ENCODE data around the gene DLD. TPM values are rescaled to one million over a fixed set of nuclear protein-coding genes. Genes with fewer than 3 reads are reported as not detected.

Gene DLD
- total and polyA plus RNA-seq, 9 of the 15 experiments (the other 6 are each of a cell fraction or from before 2014, with no cell fraction given): 130 to 639 (median 247) TPM

- DNase-seq (ENCODE audit: extremely low read depth in 1 of 4, low spot score in 3 of 4) (no peak), ATAC-seq (no peak), FAIRE-seq (no peak)
- no peaks in the 10 kb centered on the region for H3K27me3 ChIP-seq (ENCODE audit: control insufficient read depth in 2 of 2, insufficient read depth in 2 of 2, low read length in 2 of 2)
- ChIA-PET CTCF (ENCODE audit: low intra/inter-chr PET ratio) (no interaction called here), POLR2A (interaction anchor here (2.1 kb wide), 1 partner anchor 11 kb away, joined by 7 read pairs; no protein-coding TSS in a partner anchor)
- TF ChIP-seq IRF2 (CRISPR knock-in tag; IDR thresholded peaks at IDR 0.05) (peak; percentile 75; the same call in 1 of the 2 replicates), ETS2 (tag; IDR thresholded peaks at IDR 0.05; ENCODE audit: borderline replicate concordance, poor library complexity, severe bottlenecking) (no peak), CBFB (CRISPR knock-in tag; IDR thresholded peaks at IDR 0.05) (0 out of 2 replicates have a peak, but pooled peaks have one; percentile 22)
- H3K9me1 ChIP-seq (ENCODE audit: control insufficient read depth, insufficient read depth, low read length): no peaks in the 10 kb centered on the region
- H3K4me3 ChIP-seq: no peak overlapping the region
- intact Hi-C loops (cut with micrococcal nuclease): no loop called here
- H4K20me1 ChIP-seq (replicated peaks; ENCODE audit: control insufficient read depth, insufficient read depth, low read length): no peaks in the 10 kb centered on the region
- no peak overlapping the region for H3K27ac ChIP-seq (ENCODE audit: extremely low read depth, low read depth, low read length)
- BruUV-seq (replicated peaks): no TSS peak
- no peaks in the 10 kb centered on the region for H3K4me1 ChIP-seq (replicated peaks in 1 of 2; ENCODE audit: control insufficient read depth in 2 of 2, insufficient read depth in 2 of 2, low read length in 2 of 2)
- H2AFZ ChIP-seq (ENCODE audit: low read depth, low read length): no peak overlapping the region
- H3K9ac ChIP-seq (ENCODE audit: insufficient read depth in 1 of 2, low read depth in 2 of 2, low read length in 2 of 2): no peak overlapping the region
- H3K36me3 ChIP-seq (ENCODE audit: control insufficient read depth, insufficient read depth, low read length): peaks cover 55% of the 10 kb centered on the region
- H3K9me3 ChIP-seq (replicated peaks; ENCODE audit: control insufficient read depth, insufficient read depth, low read depth, low read length): no peaks in the 10 kb centered on the region
- 90% methylated on average over 16 of the region's 16 CpGs for WGBS (ENCODE audit: insufficient coverage, low coverage, missing lambda C conversion rate)
- no peak overlapping the region for H3K4me2 ChIP-seq (ENCODE audit: insufficient read depth, low read length)
- H3K79me2 ChIP-seq (ENCODE audit: control insufficient read depth, insufficient read depth, low read length): no peaks in the 10 kb centered on the region
- in situ Hi-C loops (cut with MboI): no loop called here
Observed at GRCh38 chr7:107939573-107940489, 48.8 kb downstream of the DLD start.

- H3K4me3 ChIP-seq: no peak overlapping the region
- DNase-seq (ENCODE audit: extremely low read depth in 1 of 4, low spot score in 3 of 4): no peak
- no TSS peak for BruUV-seq (replicated peaks)
- no peaks in the 10 kb centered on the region for H4K20me1 ChIP-seq (replicated peaks; ENCODE audit: control insufficient read depth, insufficient read depth, low read length)
- in situ Hi-C loops (cut with MboI): no loop called here
- no peak for FAIRE-seq
- H3K4me1 ChIP-seq (replicated peaks in 1 of 2; ENCODE audit: control insufficient read depth in 2 of 2, insufficient read depth in 2 of 2, low read length in 2 of 2): no peaks in the 10 kb centered on the region
- no peaks in the 10 kb centered on the region for H3K27me3 ChIP-seq (ENCODE audit: control insufficient read depth in 2 of 2, insufficient read depth in 2 of 2, low read length in 2 of 2)
- no peak overlapping the region for H3K9ac ChIP-seq (ENCODE audit: insufficient read depth in 1 of 2, low read depth in 2 of 2, low read length in 2 of 2)
- H2AFZ ChIP-seq (ENCODE audit: low read depth, low read length): no peak overlapping the region
- H3K9me3 ChIP-seq (replicated peaks; ENCODE audit: control insufficient read depth, insufficient read depth, low read depth, low read length): no peaks in the 10 kb centered on the region
- intact Hi-C loops (cut with micrococcal nuclease): no loop called here
- WGBS (ENCODE audit: insufficient coverage, low coverage, missing lambda C conversion rate): 95% methylated on average over 4 of the region's 4 CpGs
- H3K27ac ChIP-seq (ENCODE audit: extremely low read depth, low read depth, low read length): no peak overlapping the region
- no peak overlapping the region for H3K4me2 ChIP-seq (ENCODE audit: insufficient read depth, low read length)
- ATAC-seq: no peak
- CTCF ChIA-PET (ENCODE audit: low intra/inter-chr PET ratio): no interaction called here
- no peaks in the 10 kb centered on the region for H3K79me2 ChIP-seq (ENCODE audit: control insufficient read depth, insufficient read depth, low read length)
- TF ChIP-seq L3MBTL2 (IDR thresholded peaks at IDR 0.05) (no peak), RCOR1 (IDR thresholded peaks at IDR 0.05; ENCODE audit: borderline replicate concordance in 1 of 2, low read depth in 2 of 2, low read length in 2 of 2) (no peak), DDX20 (tag; IDR thresholded peaks at IDR 0.05; ENCODE audit: low read depth) (no peak), ZEB2 (IDR thresholded peaks at IDR 0.05) (no peak), SAFB (IDR thresholded peaks at IDR 0.05; ENCODE audit: borderline replicate concordance, low read depth, low read length) (no peak), SMAD4 (CRISPR knock-in tag; conservative IDR thresholded peaks at IDR 0.05) (no peak)
- POLR2A ChIA-PET: interaction anchor here (0.9 kb wide), 1 partner anchor 205 kb away, joined by 4 read pairs; no protein-coding TSS in a partner anchor
- no peaks in the 10 kb centered on the region for H3K9me1 ChIP-seq (ENCODE audit: control insufficient read depth, insufficient read depth, low read length)
- H3K36me3 ChIP-seq (ENCODE audit: control insufficient read depth, insufficient read depth, low read length): peaks cover 48% of the 10 kb centered on the region
Observed at GRCh38 chr7:107940951-107941350, 50.0 kb downstream of the DLD start.
